IMR-90 (cell line): ENCODE results near the gene PCDHGA7. TPM values are rescaled to one million over a fixed set of nuclear protein-coding genes. Genes with fewer than 3 reads are reported as not detected.

Experiments used
- ATAC-seq: fragments of 200-7000 bp; cut with Tn5 transposase; 2 replicates; pipeline ENCODE4 v1.9.1; 2020; ENCODE audit warnings: low read depth, mild to moderate bottlenecking, moderate library complexity
- BruUV-seq: library from RNA; stranded (reverse); fragments of 400-500 nt; replicated peaks from 2 replicates; lab custom pipeline; 2021; lab: Mats Ljungman, UMichigan
- CTCF ChIA-PET: fragments of 300-600 bp; formaldehyde crosslinking; extraction: SDS; loops from one replicate; lab custom pipeline; 2021; ENCODE audit warnings: antibody characterized with exemption; lab: Yijun Ruan, JAX
- POLR2A ChIA-PET: fragments of 300-600 bp; sonication (Branson Sonifier 250); formaldehyde crosslinking; loops from one replicate; lab custom pipeline; 2022; ENCODE audit warnings: antibody characterized with exemption; ENCODE audit not compliant: unreplicated experiment; lab: Charles Lee
- DNase-seq: peaks from one replicate; pipeline ENCODE4 v3.0.0; 2013
- H2AFZ ChIP-seq: replicated peaks from 2 replicates; pipeline ENCODE3; 2013; ENCODE audit warnings: low read length, mild to moderate bottlenecking; ENCODE audit not compliant: poor library complexity
- H2AK5ac ChIP-seq: 2 replicates; pipeline ENCODE4 v1.6.1; 2013; ENCODE audit warnings: low read depth, low read length, inconsistent platforms
- H2AK9ac ChIP-seq: replicated peaks from 2 replicates; pipeline ENCODE3; 2013; ENCODE audit warnings: mild to moderate bottlenecking, low read depth, low read length, moderate library complexity; ENCODE audit not compliant: poor library complexity
- H2BK120ac ChIP-seq: 2 replicates; pipeline ENCODE4 v1.6.1; 2013; ENCODE audit warnings: low read depth, low read length, inconsistent platforms
- H2BK15ac ChIP-seq: 3 replicates; pipeline ENCODE4 v1.6.1; 2013; ENCODE audit warnings: low read depth, low read length, inconsistent platforms
- H2BK20ac ChIP-seq: 2 replicates; pipeline ENCODE4 v1.6.1; 2013; ENCODE audit warnings: low read depth, mild to moderate bottlenecking, inconsistent platforms, low read length, moderate library complexity
- H2BK5ac ChIP-seq: 2 replicates; pipeline ENCODE4 v1.6.1; 2013; ENCODE audit warnings: mild to moderate bottlenecking, low read depth, low read length, inconsistent platforms; ENCODE audit not compliant: poor library complexity, severe bottlenecking
- H3K14ac ChIP-seq: replicated peaks from 2 replicates; pipeline ENCODE4 v1.6.1; 2013; ENCODE audit warnings: low read depth, low read length, inconsistent platforms
- H3K18ac ChIP-seq: 2 replicates; pipeline ENCODE4 v1.6.1; 2013; ENCODE audit warnings: low read depth, low read length, control low read depth
- H3K23ac ChIP-seq: 2 replicates; pipeline ENCODE4 v1.6.1; 2013; ENCODE audit warnings: low read depth, low read length, inconsistent platforms
- H3K27ac ChIP-seq: 2 replicates; pipeline ENCODE4 v1.5.1; 2013; ENCODE audit warnings: mild to moderate bottlenecking, control low read depth, low read length; ENCODE audit not compliant: insufficient read depth
- H3K27me3 ChIP-seq: 2 replicates; pipeline ENCODE4 v1.6.1; 2013; ENCODE audit warnings: low read length; ENCODE audit not compliant: control insufficient read depth, insufficient read depth
- H3K36me3 ChIP-seq: 2 replicates; pipeline ENCODE4 v1.6.1; 2013; ENCODE audit warnings: low read length, mixed read lengths; ENCODE audit not compliant: control insufficient read depth, insufficient read depth
- H3K4ac ChIP-seq: 2 replicates; pipeline ENCODE4 v1.6.1; 2013; ENCODE audit warnings: low read depth, low read length, inconsistent platforms
- H3K4me1 ChIP-seq: 2 replicates; pipeline ENCODE4 v1.6.1; 2013; ENCODE audit warnings: low read length, mixed read lengths; ENCODE audit not compliant: control insufficient read depth, insufficient read depth
- H3K4me2 ChIP-seq: 2 replicates; pipeline ENCODE4 v1.6.1; 2013; ENCODE audit warnings: low read depth, mild to moderate bottlenecking, control low read depth, low read length, moderate library complexity
- H3K4me3 ChIP-seq: 2 replicates; pipeline ENCODE4 v1.5.1; 2013; ENCODE audit warnings: low read depth, mild to moderate bottlenecking, control low read depth, low read length, moderate library complexity; ENCODE audit not compliant: insufficient read depth
- H3K56ac ChIP-seq: 2 replicates; pipeline ENCODE4 v1.6.1; 2013; ENCODE audit warnings: low read length, inconsistent platforms; ENCODE audit not compliant: insufficient read depth; ENCODE audit errors: extremely low read depth
- H3K79me1 ChIP-seq, 2 experiments: 2 replicates each; pipeline ENCODE4 v1.6.1; 2013; ENCODE audit warnings: low read length in 2 of 2, inconsistent platforms in 1 of 2, low read depth in 1 of 2
- H3K9ac ChIP-seq: 2 replicates; pipeline ENCODE4 v1.6.1; 2013; ENCODE audit warnings: low read depth, low read length, control low read depth
- H3K9me1 ChIP-seq: 2 replicates; pipeline ENCODE4 v1.6.1; 2013; ENCODE audit warnings: low read length, inconsistent platforms; ENCODE audit not compliant: insufficient read depth
- H3K9me3 ChIP-seq: 2 replicates; pipeline ENCODE4 v1.6.1; 2013; ENCODE audit warnings: low read length; ENCODE audit not compliant: control insufficient read depth, insufficient read depth
- H4K20me1 ChIP-seq: 2 replicates; pipeline ENCODE4 v1.6.1; 2013; ENCODE audit warnings: low read length, inconsistent platforms; ENCODE audit not compliant: insufficient read depth
- H4K5ac ChIP-seq: 2 replicates; pipeline ENCODE4 v1.6.1; 2013; ENCODE audit warnings: mild to moderate bottlenecking, low read depth, low read length, control low read depth
- H4K8ac ChIP-seq, 2 experiments: 2 replicates each; pipeline ENCODE4 v1.6.1; 2013; ENCODE audit warnings: low read depth in 2 of 2, low read length in 2 of 2, control low read depth in 1 of 2, inconsistent platforms in 1 of 2
- H4K91ac ChIP-seq: 2 replicates; pipeline ENCODE4 v1.6.1; 2013; ENCODE audit warnings: low read depth, low read length, inconsistent platforms; ENCODE audit not compliant: insufficient read depth
- CHD1 ChIP-seq: IDR thresholded peaks from 2 replicates; pipeline ENCODE4 v1.6.1; 2012; ENCODE audit warnings: low read depth, low read length, improper control_type of control experiment
- ELK1 ChIP-seq: fragments of 150-350 bp; IDR thresholded peaks from 2 replicates; pipeline ENCODE4 v1.6.1; 2016; ENCODE audit warnings: low read depth, mild to moderate bottlenecking, low read length, moderate library complexity, borderline replicate concordance
- FOS ChIP-seq: fragments of 150-350 bp; IDR thresholded peaks from 2 replicates; pipeline ENCODE4 v1.6.1; 2016; ENCODE audit warnings: low read depth, low read length
- MXI1 ChIP-seq: IDR thresholded peaks from 2 replicates; pipeline ENCODE4 v1.6.1; 2012; ENCODE audit warnings: low read depth, mild to moderate bottlenecking, low read length, moderate library complexity, borderline replicate concordance
- NFE2L2 ChIP-seq: fragments of 150-350 bp; IDR thresholded peaks from 2 replicates; pipeline ENCODE4 v1.6.1; 2016; ENCODE audit warnings: low read depth, mild to moderate bottlenecking, low read length
- WGBS, 2 experiments: methylation state at CpG; one replicate each; pipeline versions ENCODE4 v1.1.5 to v1.1.7; 2013; ENCODE audit warnings: missing lambda C conversion rate in 2 of 2; ENCODE audit not compliant: insufficient read length in 1 of 2; ENCODE audit errors: extremely low coverage in 2 of 2; 5-methylcytosine and 5-hydroxymethylcytosine counted together
- dilution Hi-C: fragments of 300-500 bp; cut with HindIII; formaldehyde crosslinking; loops from one replicate; pipeline ENCODE4 v1.14.3; 2018; ENCODE audit warnings: low sequenced_read_pairs; ENCODE audit not compliant: unreplicated experiment
- in situ Hi-C: fragments of 300-500 bp; cut with MboI; formaldehyde crosslinking; loops from 3 replicates; pipeline ENCODE4 v1.14.3; 2019; ENCODE audit warnings: low sequenced_read_pairs, inconsistent platforms, mixed read lengths
- intact Hi-C: fragments of 100-400 bp; cut with micrococcal nuclease; formaldehyde crosslinking; loops from 2 replicates; pipeline ENCODE4 v1.10.0; 2022
- polyA plus RNA-seq, 3 experiments: library from polyadenylated mRNA; depleted of rRNA; stranded (reverse); fragments of >200 nt; gene quantifications; 2 replicates each; pipeline ENCODE4 v1.2.3, GENCODE V29; 2012; ENCODE audit warnings: low replicate concordance in 1 of 3
- total RNA-seq: library from RNA; depleted of rRNA; stranded (reverse); fragments of >200 nt; gene quantifications from 2 replicates; pipeline ENCODE4 v1.2.3, GENCODE V29; 2012
- TF ChIP-seq, protein P1 (sequence below): conservative IDR thresholded peaks from 2 replicates; pipeline ENCODE4 v1.5.1; 2012; ENCODE audit warnings: mild to moderate bottlenecking, low read depth, low read length, improper control_type of control experiment
- TF ChIP-seq, protein P2 (sequence below): fragments of 150-350 bp; IDR thresholded peaks from 2 replicates; pipeline ENCODE4 v1.6.1; 2017; ENCODE audit warnings: mild to moderate bottlenecking, antibody characterized with exemption, low read length, low read depth

PCDHGA7 gene
- total and polyA plus RNA-seq, 2 of the 4 experiments (the other 2 are of a cell fraction), result 3.2 to 3.4 TPM

DNA sequence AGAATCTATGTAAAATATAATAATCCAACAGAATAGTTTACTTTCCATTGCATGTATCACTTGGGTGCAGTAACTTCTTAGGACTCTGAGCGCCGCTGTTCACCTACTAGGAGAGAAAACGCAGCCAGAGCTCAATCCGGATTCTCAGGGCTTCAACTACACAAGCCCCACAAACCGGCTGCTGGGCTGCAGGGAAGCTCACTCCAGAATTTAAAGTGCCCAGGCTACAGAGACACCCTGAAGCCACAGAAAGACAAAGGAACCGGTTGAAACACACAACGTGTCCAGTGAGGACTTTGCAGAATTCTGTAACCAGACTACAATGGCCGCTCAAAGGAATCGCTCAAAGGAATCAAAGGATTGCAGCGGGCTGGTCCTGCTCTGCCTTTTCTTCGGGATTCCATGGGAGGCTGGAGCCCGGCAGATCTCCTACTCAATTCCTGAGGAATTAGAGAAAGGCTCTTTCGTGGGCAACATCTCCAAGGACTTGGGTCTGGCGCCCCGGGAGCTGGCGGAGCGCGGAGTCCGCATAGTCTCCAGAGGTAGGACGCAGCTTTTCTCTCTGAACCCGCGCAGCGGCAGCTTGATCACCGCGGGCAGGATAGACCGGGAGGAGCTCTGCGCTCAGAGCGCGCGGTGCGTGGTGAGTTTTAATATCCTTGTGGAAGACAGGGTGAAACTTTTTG lies 30.5 kb downstream of the PCDHGA7 start, which contains the start of gene PCDHGA10 (continued):
- TF ChIP-seq, protein P1, sequence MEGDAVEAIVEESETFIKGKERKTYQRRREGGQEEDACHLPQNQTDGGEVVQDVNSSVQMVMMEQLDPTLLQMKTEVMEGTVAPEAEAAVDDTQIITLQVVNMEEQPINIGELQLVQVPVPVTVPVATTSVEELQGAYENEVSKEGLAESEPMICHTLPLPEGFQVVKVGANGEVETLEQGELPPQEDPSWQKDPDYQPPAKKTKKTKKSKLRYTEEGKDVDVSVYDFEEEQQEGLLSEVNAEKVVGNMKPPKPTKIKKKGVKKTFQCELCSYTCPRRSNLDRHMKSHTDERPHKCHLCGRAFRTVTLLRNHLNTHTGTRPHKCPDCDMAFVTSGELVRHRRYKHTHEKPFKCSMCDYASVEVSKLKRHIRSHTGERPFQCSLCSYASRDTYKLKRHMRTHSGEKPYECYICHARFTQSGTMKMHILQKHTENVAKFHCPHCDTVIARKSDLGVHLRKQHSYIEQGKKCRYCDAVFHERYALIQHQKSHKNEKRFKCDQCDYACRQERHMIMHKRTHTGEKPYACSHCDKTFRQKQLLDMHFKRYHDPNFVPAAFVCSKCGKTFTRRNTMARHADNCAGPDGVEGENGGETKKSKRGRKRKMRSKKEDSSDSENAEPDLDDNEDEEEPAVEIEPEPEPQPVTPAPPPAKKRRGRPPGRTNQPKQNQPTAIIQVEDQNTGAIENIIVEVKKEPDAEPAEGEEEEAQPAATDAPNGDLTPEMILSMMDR, result peak; percentile 70

- H3K27ac ChIP-seq, result no peak overlapping the region
- H4K91ac ChIP-seq, result no peak overlapping the region
- H3K4me2 ChIP-seq, result peak overlapping the region; percentile 46; the same call in 1 of the 2 replicates
- no peak overlapping the region for H3K14ac ChIP-seq
- H3K4me3 ChIP-seq, result peak overlapping the region; percentile 19
- H3K79me1 ChIP-seq, result peaks cover 7 to 12% of the 10 kb centered on the region in 2 experiments
- no peak overlapping the region for H3K23ac ChIP-seq
- H3K18ac ChIP-seq, result no peak overlapping the region
- H3K4ac ChIP-seq, result no peak overlapping the region
- H4K20me1 ChIP-seq, result no peaks in the 10 kb centered on the region
- H3K36me3 ChIP-seq, result peaks cover 14% of the 10 kb centered on the region; the same call in 1 of the 2 replicates
- no peaks in the 10 kb centered on the region for H3K9me1 ChIP-seq
- H3K27me3 ChIP-seq, result no peaks in the 10 kb centered on the region
- no peak overlapping the region for H2BK20ac ChIP-seq
- ATAC-seq (no peak), DNase-seq (no peak)
- H3K4me1 ChIP-seq, result no peaks in the 10 kb centered on the region
- no peak overlapping the region for H3K9ac ChIP-seq
- no peak overlapping the region; a peak in 1 of 4 replicates for H4K8ac ChIP-seq
- CTCF ChIA-PET, result interaction anchor here (0.5 to 2.8 kb wide), 16 partner anchors 10 to 1085 kb away, joined by 3 to 25 read pairs (median 4); partner anchors contain the start of genes PCDHB11 and TAF7
- no peak overlapping the region for H2BK15ac ChIP-seq
- POLR2A ChIA-PET, result no interaction called here
- dilution Hi-C loops (no loop called here), in situ Hi-C loops (no loop called here), intact Hi-C loops (loop anchor here (1.0 to 5.0 kb wide), 2 partner anchors 86 to 111 kb away; no protein-coding TSS in a partner anchor)
- no peak overlapping the region for H2AK9ac ChIP-seq
- peaks cover 50% of the 10 kb centered on the region for H3K9me3 ChIP-seq
- no TSS peak for BruUV-seq
- no peak overlapping the region for H2BK120ac ChIP-seq
- WGBS, 2 experiments, result 31% methylated on average over 12 of the region's 25 CpGs; no CpG with 5 or more reads in 1 of the 2 experiments
- peak overlapping the region; percentile 58 for H2AFZ ChIP-seq
- H4K5ac ChIP-seq, result no peak overlapping the region
- H3K56ac ChIP-seq, result no peak overlapping the region
- H2AK5ac ChIP-seq, result no peak overlapping the region
- H2BK5ac ChIP-seq, result no peak overlapping the region
- TF ChIP-seq, protein P2, sequence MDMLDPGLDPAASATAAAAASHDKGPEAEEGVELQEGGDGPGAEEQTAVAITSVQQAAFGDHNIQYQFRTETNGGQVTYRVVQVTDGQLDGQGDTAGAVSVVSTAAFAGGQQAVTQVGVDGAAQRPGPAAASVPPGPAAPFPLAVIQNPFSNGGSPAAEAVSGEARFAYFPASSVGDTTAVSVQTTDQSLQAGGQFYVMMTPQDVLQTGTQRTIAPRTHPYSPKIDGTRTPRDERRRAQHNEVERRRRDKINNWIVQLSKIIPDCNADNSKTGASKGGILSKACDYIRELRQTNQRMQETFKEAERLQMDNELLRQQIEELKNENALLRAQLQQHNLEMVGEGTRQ, result no peak
- TF ChIP-seq ELK1, result no peak
- TF ChIP-seq FOS, result no peak
- TF ChIP-seq, protein P1, result no peak
- TF ChIP-seq MXI1, result no peak
- no peak for TF ChIP-seq NFE2L2
- TF ChIP-seq CHD1, result no peak
These were observed 31.1 kb downstream of the PCDHGA7 start for GRCh38 chr5:141413540-141414069.
